ENCODE results near the gene PAX7.

DNA sequence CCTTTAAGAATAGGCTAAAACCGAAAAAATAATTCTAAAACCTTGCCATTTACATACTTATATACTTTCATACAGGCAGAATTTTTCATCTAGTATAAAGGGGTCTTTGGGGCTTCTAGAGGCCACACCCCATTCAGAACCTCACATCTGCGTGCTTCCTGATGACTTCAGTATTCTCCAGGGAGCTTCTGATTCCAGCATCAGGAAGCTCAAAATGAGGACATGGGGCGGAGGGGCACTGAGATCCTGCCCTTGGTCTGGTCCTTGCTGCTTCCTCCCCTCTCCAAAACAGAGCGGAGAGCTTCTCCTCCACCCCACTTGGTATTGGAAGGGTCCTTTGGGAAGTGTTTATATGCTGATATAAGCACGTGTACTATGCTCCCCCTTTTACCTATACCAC lies 13.8 kb downstream of the PAX7 start:
- TF ChIP-seq YY1 (IDR thresholded peaks at IDR 0.05; ENCODE audit: insufficient read depth, insufficient read length) (no peak), SUZ12 (IDR thresholded peaks at IDR 0.05; ENCODE audit: extremely low read depth, insufficient read depth, insufficient read length) (peak; percentile 24)
